Measurements from ENCODE around the gene RHBDL2. TPM values are rescaled to one million over a fixed set of nuclear protein-coding genes. Genes with fewer than 3 reads are reported as not detected.

Gene RHBDL2
- total and polyA plus RNA-seq, 5 donors from 2014 or later: 0.10 TPM; not detected in 3

GRCh38 chr1:38891753-38892152 is 49.9 kb downstream of the RHBDL2 start:
- Mint-ChIP-seq H3K4me3 (no peak overlapping the region), H3K9me3 (no peaks in the 10 kb centered on the region), H3K27ac (no peak overlapping the region), H3K36me3 (no peaks in the 10 kb centered on the region), H3K4me1 (no peaks in the 10 kb centered on the region), H3K27me3 (no peaks in the 10 kb centered on the region)
- Histone ChIP-seq H3K4me1 (ENCODE audit: control insufficient read depth, insufficient read depth, low read length, poor library complexity, severe bottlenecking) (no peaks in the 10 kb centered on the region), H3K27me3 (ENCODE audit: control insufficient read depth, insufficient read depth, low read length) (no peaks in the 10 kb centered on the region), H3K9me3 (ENCODE audit: control insufficient read depth in 2 of 2, low read length in 2 of 2) (no peaks in the 10 kb centered on the region), H3K4me3 (ENCODE audit: low read depth, low read length) (no peak overlapping the region), H3K36me3 (ENCODE audit: control insufficient read depth, insufficient read depth, low read length) (no peaks in the 10 kb centered on the region), H3K27ac (ENCODE audit: insufficient read depth, low read length, poor library complexity, severe bottlenecking) (no peak overlapping the region)
- peak in 1 of 3 donors; percentile 13 for DNase-seq
- no peak for ATAC-seq (ENCODE audit: low read depth in 2 of 2)

- Mint-ChIP-seq H3K27ac (no peak overlapping the region), H3K4me3 (no peak overlapping the region), H3K9me3 (no peaks in the 10 kb centered on the region), H3K4me1 (no peaks in the 10 kb centered on the region), H3K36me3 (no peaks in the 10 kb centered on the region), H3K27me3 (no peaks in the 10 kb centered on the region)
- no peak for ATAC-seq (ENCODE audit: low read depth in 2 of 2)
- Histone ChIP-seq H3K4me1 (ENCODE audit: control insufficient read depth, insufficient read depth, low read length, poor library complexity, severe bottlenecking) (no peaks in the 10 kb centered on the region), H3K36me3 (ENCODE audit: control insufficient read depth, insufficient read depth, low read length) (no peaks in the 10 kb centered on the region), H3K9me3 (ENCODE audit: control insufficient read depth in 2 of 2, low read length in 2 of 2) (no peaks in the 10 kb centered on the region), H3K4me3 (ENCODE audit: low read depth, low read length) (no peak overlapping the region), H3K27me3 (ENCODE audit: control insufficient read depth, insufficient read depth, low read length) (no peaks in the 10 kb centered on the region), H3K27ac (ENCODE audit: insufficient read depth, low read length, poor library complexity, severe bottlenecking) (no peak overlapping the region)
- DNase-seq: no peak
Observed at GRCh38 chr1:38889589-38889988, 52.0 kb downstream of the RHBDL2 start.

- Mint-ChIP-seq H3K36me3 (no peaks in the 10 kb centered on the region), H3K9me3 (no peaks in the 10 kb centered on the region), H3K4me1 (no peaks in the 10 kb centered on the region), H3K27me3 (no peaks in the 10 kb centered on the region), H3K27ac (no peak overlapping the region), H3K4me3 (no peak overlapping the region)
- no peaks in the 10 kb centered on the region for H3K27me3 ChIP-seq (ENCODE audit: control insufficient read depth, insufficient read depth, low read length)
- H3K36me3 ChIP-seq (ENCODE audit: control insufficient read depth, insufficient read depth, low read length): no peaks in the 10 kb centered on the region
- no peaks in the 10 kb centered on the region for H3K4me1 ChIP-seq (ENCODE audit: control insufficient read depth, insufficient read depth, low read length, poor library complexity, severe bottlenecking)
- H3K9me3 ChIP-seq (ENCODE audit: control insufficient read depth in 2 of 2, low read length in 2 of 2): no peaks in the 10 kb centered on the region
- no peak for DNase-seq
- no peak overlapping the region for H3K4me3 ChIP-seq (ENCODE audit: low read depth, low read length)
- no peak for ATAC-seq (ENCODE audit: low read depth in 2 of 2)
- no peak overlapping the region for H3K27ac ChIP-seq (ENCODE audit: insufficient read depth, low read length, poor library complexity, severe bottlenecking)
Observed at GRCh38 chr1:38888423-38889333, 53.0 kb downstream of the RHBDL2 start.

GRCh38 chr1:38885092-38885491 is 56.5 kb downstream of the RHBDL2 start:
- Mint-ChIP-seq H3K4me1 (no peaks in the 10 kb centered on the region), H3K4me3 (no peak overlapping the region), H3K36me3 (no peaks in the 10 kb centered on the region), H3K27ac (no peak overlapping the region), H3K9me3 (no peaks in the 10 kb centered on the region), H3K27me3 (no peaks in the 10 kb centered on the region)
- no peak for ATAC-seq (ENCODE audit: low read depth in 2 of 2)
- Histone ChIP-seq H3K4me1 (ENCODE audit: control insufficient read depth, insufficient read depth, low read length, poor library complexity, severe bottlenecking) (no peaks in the 10 kb centered on the region), H3K36me3 (ENCODE audit: control insufficient read depth, insufficient read depth, low read length) (no peaks in the 10 kb centered on the region), H3K4me3 (ENCODE audit: low read depth, low read length) (no peak overlapping the region), H3K27ac (ENCODE audit: insufficient read depth, low read length, poor library complexity, severe bottlenecking) (no peak overlapping the region), H3K9me3 (ENCODE audit: control insufficient read depth in 2 of 2, low read length in 2 of 2) (no peaks in the 10 kb centered on the region), H3K27me3 (ENCODE audit: control insufficient read depth, insufficient read depth, low read length) (no peaks in the 10 kb centered on the region)
- no peak for DNase-seq

- Mint-ChIP-seq H3K36me3 (no peaks in the 10 kb centered on the region), H3K4me3 (no peak within 1 kb of the TSS), H3K9me3 (no peaks in the 10 kb centered on the region), H3K4me1 (no peaks in the 10 kb centered on the region), H3K27ac (no peak within 1 kb of the TSS), H3K27me3 (no peaks in the 10 kb centered on the region)
- Histone ChIP-seq H3K9me3 (ENCODE audit: control insufficient read depth in 2 of 2, low read length in 2 of 2) (no peaks in the 10 kb centered on the region), H3K4me1 (ENCODE audit: control insufficient read depth, insufficient read depth, low read length, poor library complexity, severe bottlenecking) (no peaks in the 10 kb centered on the region), H3K36me3 (ENCODE audit: control insufficient read depth, insufficient read depth, low read length) (no peaks in the 10 kb centered on the region), H3K27me3 (ENCODE audit: control insufficient read depth, insufficient read depth, low read length) (no peaks in the 10 kb centered on the region), H3K4me3 (ENCODE audit: low read depth, low read length) (no peak within 1 kb of the TSS), H3K27ac (ENCODE audit: insufficient read depth, low read length, poor library complexity, severe bottlenecking) (no peak within 1 kb of the TSS)
- DNase-seq (no peak), ATAC-seq (ENCODE audit: low read depth in 2 of 2) (no peak)
Observed at GRCh38 chr1:38881487-38881886, 60.1 kb downstream of the RHBDL2 start, which contains the start of gene GJA9. Gene GJA9 (minus strand): TSS chr1:38881587. CDS start chr1:38876098, 5,489 bp downstream.

GRCh38 chr1:38875811-38876210 is 65.8 kb downstream of the RHBDL2 start:
- no peaks in the 10 kb centered on the region for H3K27me3 ChIP-seq (ENCODE audit: control insufficient read depth, insufficient read depth, low read length)
- Mint-ChIP-seq H3K9me3 (peaks cover 0 to 3% (median 0%) of the 10 kb centered on the region in 7 donors), H3K36me3 (no peaks in the 10 kb centered on the region), H3K4me3 (peak overlapping the region in 2 of 4 donors; percentile 73 to 97), H3K27ac (no peak overlapping the region), H3K27me3 (no peaks in the 10 kb centered on the region), H3K4me1 (peaks cover 15 to 34% (median 18%) of the 10 kb centered on the region in 4 donors)
- H3K4me3 ChIP-seq (ENCODE audit: low read depth, low read length): no peak overlapping the region
- H3K36me3 ChIP-seq (ENCODE audit: control insufficient read depth, insufficient read depth, low read length): no peaks in the 10 kb centered on the region
- H3K9me3 ChIP-seq (ENCODE audit: control insufficient read depth in 2 of 2, low read length in 2 of 2): no peaks in the 10 kb centered on the region
- H3K27ac ChIP-seq (ENCODE audit: insufficient read depth, low read length, poor library complexity, severe bottlenecking): no peak overlapping the region
- DNase-seq (no peak), ATAC-seq (ENCODE audit: low read depth in 2 of 2) (no peak)
- H3K4me1 ChIP-seq (ENCODE audit: control insufficient read depth, insufficient read depth, low read length, poor library complexity, severe bottlenecking): peaks cover 19% of the 10 kb centered on the region

- no peaks in the 10 kb centered on the region for H3K27me3 ChIP-seq (ENCODE audit: control insufficient read depth, insufficient read depth, low read length)
- Mint-ChIP-seq H3K27ac (peak within 1 kb of the TSS; percentile 85 to 97 (median 92)), H3K4me3 (peak within 1 kb of the TSS; percentile 93 to 99 (median 95)), H3K9me3 (peaks cover 0 to 3% (median 0%) of the 10 kb centered on the region in 7 donors), H3K4me1 (peaks cover 15 to 38% (median 24%) of the 10 kb centered on the region in 4 donors), H3K27me3 (no peaks in the 10 kb centered on the region), H3K36me3 (no peaks in the 10 kb centered on the region)
- DNase-seq (peak; percentile 95 to 98 (median 98)), ATAC-seq (ENCODE audit: low read depth in 2 of 2) (peak; percentile 99)
- no peaks in the 10 kb centered on the region for H3K9me3 ChIP-seq (ENCODE audit: control insufficient read depth in 2 of 2, low read length in 2 of 2)
- no peaks in the 10 kb centered on the region for H3K36me3 ChIP-seq (ENCODE audit: control insufficient read depth, insufficient read depth, low read length)
- H3K4me3 ChIP-seq (ENCODE audit: low read depth, low read length): peak within 1 kb of the TSS; percentile 88
- H3K4me1 ChIP-seq (ENCODE audit: control insufficient read depth, insufficient read depth, low read length, poor library complexity, severe bottlenecking): peaks cover 19% of the 10 kb centered on the region
- peak within 1 kb of the TSS; percentile 73 for H3K27ac ChIP-seq (ENCODE audit: insufficient read depth, low read length, poor library complexity, severe bottlenecking)
Observed at GRCh38 chr1:38873027-38873969, 68.3 kb downstream of the RHBDL2 start, which contains the start of gene MYCBP. Gene MYCBP (minus strand): TSS chr1:38873348. CDS start chr1:38873305, 43 bp downstream.

All from CD4-positive, CD25-positive, alpha-beta regulatory T cell (primary cell).